Esophagus (tissue), 2 donors: ENCODE data around the gene PPP1R16B. TPM values are rescaled to one million over a fixed set of nuclear protein-coding genes. Genes with fewer than 3 reads are reported as not detected.

Experiments
- H3K27ac ChIP-seq, 2 donors: one replicate each; pipeline ENCODE4 v1.5.1; 2013; ENCODE audit warnings: low read depth in 2 of 2, mild to moderate bottlenecking in 2 of 2, inconsistent platforms in 1 of 2, low read length in 1 of 2, moderate library complexity in 1 of 2
- H3K27me3 ChIP-seq, 2 donors: one replicate each; pipeline ENCODE4 v1.6.1; 2013; ENCODE audit warnings: low read length in 2 of 2, control low read depth in 1 of 2, mild to moderate bottlenecking in 1 of 2; ENCODE audit not compliant: insufficient read depth in 2 of 2, control insufficient read depth in 1 of 2
- H3K36me3 ChIP-seq, 2 donors: one replicate each; pipeline ENCODE4 v1.6.1; 2013; ENCODE audit warnings: low read length in 1 of 2; ENCODE audit not compliant: control insufficient read depth in 2 of 2, insufficient read depth in 2 of 2
- H3K4me1 ChIP-seq, 2 donors: one replicate each; pipeline ENCODE4 v1.6.1; 2013; ENCODE audit warnings: low read length in 1 of 2; ENCODE audit not compliant: control insufficient read depth in 2 of 2, insufficient read depth in 2 of 2
- H3K4me3 ChIP-seq, 2 donors: one replicate each; pipeline ENCODE4 v1.5.1; 2013; ENCODE audit warnings: low read length in 2 of 2, mild to moderate bottlenecking in 2 of 2, low read depth in 1 of 2, moderate library complexity in 1 of 2
- H3K9me3 ChIP-seq, 2 donors: one replicate each; pipeline ENCODE4 v1.6.1; 2013; ENCODE audit warnings: mild to moderate bottlenecking in 2 of 2, low read depth in 1 of 2, low read length in 1 of 2, moderate library complexity in 1 of 2; ENCODE audit not compliant: control insufficient read depth in 2 of 2, insufficient read depth in 1 of 2
- WGBS, 2 donors: extraction: QIAGEN DNeasy Blood & Tissue Kit; methylation state at CpG; one replicate each; pipeline ENCODE4 v1.1.7; 2013; 5-methylcytosine and 5-hydroxymethylcytosine counted together
- polyA plus RNA-seq, 2 donors: library from polyadenylated mRNA; stranded (reverse); fragments of 200-250 nt; gene quantifications; one replicate each; pipeline ENCODE4 v1.2.3, GENCODE V29; 2013
- donor health status: healthy with polysubstance abuse.
- donor health status: Bipolar disorder and iron deficiency.

PPP1R16B gene
- polyA plus RNA-seq, 2 donors, result 1.0 to 1.5 TPM

DNA sequence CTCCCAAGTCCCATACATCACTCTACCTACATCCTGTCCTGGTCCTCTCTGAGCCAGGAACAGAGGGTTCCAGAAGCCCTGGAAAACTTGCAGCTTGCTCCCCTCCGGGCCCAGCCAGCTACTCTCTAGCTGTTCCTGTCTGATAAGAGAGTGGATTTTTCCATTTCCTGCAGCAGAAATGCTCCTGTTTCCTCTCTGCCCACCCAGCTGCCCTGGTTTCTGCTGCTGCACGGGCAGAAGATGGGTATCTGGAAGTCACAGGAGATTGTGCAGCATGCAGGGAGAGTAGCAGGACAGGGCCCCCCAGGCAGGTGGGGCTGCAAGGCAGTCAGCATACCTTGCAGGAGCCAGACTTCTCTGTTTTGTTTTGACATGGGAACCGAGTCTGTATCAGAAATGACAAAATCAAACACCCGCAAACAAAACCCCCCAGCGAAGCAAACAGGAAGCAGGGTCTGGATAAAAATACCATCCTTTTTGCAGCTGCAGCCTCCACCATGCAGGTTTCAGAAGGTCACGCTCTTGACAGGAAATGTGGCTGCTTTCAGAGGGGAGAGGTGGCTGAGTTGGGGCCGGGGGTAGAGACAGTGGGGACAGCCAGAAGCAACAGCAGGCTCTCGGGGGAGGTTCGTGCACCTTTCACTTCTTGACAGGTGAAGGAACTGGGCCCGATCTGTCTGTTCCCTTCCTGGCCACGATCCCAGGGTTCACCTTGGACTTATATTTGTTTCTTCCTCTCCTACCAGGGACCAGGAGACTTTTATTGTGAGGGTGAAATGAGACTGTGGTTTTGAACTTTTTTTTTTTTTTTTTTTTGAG, 69.9 kb downstream of the PPP1R16B start:
- H3K27me3 ChIP-seq, result peaks cover 0 to 2% of the 10 kb centered on the region in 2 donors
- H3K27ac ChIP-seq, result peak overlapping the region; percentile 34 to 55
- H3K4me1 ChIP-seq, result peaks cover 4 to 10% of the 10 kb centered on the region in 2 donors
- no peak overlapping the region for H3K4me3 ChIP-seq
- no peaks in the 10 kb centered on the region for H3K9me3 ChIP-seq
- H3K36me3 ChIP-seq, result no peaks in the 10 kb centered on the region
- 23 to 25% methylated on average over 11 of the region's 11 CpGs for WGBS, 2 donors

GRCh38 chr20:38877483-38877882, 72.0 kb downstream of the PPP1R16B start:
- H3K9me3 ChIP-seq, result no peaks in the 10 kb centered on the region
- H3K36me3 ChIP-seq, result no peaks in the 10 kb centered on the region
- no peaks in the 10 kb centered on the region for H3K27me3 ChIP-seq
- no peak overlapping the region for H3K27ac ChIP-seq
- 71 to 81% methylated on average over 6 of the region's 6 CpGs for WGBS, 2 donors
- H3K4me1 ChIP-seq, result peaks cover 0 to 6% of the 10 kb centered on the region in 2 donors
- H3K4me3 ChIP-seq, result no peak overlapping the region

DNA sequence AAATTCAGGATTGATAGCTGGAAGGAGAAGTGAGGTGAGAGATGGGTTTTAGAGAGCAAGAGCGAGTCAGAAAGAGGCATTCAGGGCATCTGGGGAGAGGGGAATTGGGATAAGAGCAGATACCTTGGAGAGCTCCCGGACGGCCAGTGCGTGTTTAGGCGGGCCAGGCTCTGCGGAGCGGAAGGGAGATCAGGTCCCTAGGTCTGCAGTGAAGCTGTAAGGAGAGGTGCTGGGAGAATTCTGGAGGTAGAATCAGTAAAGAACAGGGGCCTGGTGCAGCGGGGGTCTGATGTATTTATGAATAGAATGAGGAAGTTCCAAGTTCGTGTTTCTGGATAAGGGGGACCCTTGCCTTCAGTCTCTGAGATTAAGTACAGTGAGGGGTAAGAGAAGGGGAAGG, 73.4 kb downstream of the PPP1R16B start:
- H3K4me1 ChIP-seq, result peaks cover 0 to 11% of the 10 kb centered on the region in 2 donors
- H3K27me3 ChIP-seq, result no peaks in the 10 kb centered on the region
- no peaks in the 10 kb centered on the region for H3K36me3 ChIP-seq
- H3K4me3 ChIP-seq, result no peak overlapping the region
- no peak overlapping the region for H3K27ac ChIP-seq
- no peaks in the 10 kb centered on the region for H3K9me3 ChIP-seq
- 29 to 32% methylated on average over 9 of the region's 9 CpGs for WGBS, 2 donors

DNA sequence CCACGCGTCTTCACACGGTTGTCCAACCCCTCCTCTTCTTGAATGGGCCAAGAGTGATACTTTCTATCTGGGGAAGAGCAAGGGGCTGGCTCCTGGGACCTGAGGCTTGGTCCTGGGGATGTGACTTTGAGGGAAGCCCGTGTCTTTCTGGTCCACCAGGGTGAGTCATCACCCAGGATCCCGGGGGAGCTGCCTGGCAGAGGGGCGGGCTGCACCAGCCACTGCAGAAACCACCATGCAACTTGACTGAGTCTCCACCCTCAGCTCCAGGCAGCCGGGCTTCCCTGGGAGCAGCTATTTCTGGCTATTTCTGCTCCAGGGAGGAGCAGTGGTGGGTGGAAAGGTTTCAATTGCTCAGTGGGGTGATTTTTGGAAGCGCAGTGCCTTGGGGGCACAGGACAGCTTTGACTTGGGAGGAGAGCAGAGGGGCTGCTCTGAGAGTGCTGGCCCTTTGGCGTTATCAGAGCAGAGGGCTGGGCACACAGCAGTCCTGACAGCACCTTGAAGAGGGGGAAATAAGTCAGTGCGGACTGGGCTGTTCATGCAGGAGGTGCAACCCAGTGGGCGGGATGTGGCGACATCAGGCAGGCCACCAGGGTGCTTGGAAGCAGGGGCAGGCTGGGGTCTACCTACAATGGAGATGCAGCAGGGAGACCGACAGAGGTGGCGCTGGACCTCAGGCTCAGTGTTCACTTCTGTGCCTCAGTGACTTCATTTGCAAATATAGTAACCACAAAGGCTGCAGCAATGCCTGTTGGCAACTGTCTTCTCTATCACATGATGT, 75.6 kb downstream of the PPP1R16B start:
- peaks cover 0 to 11% of the 10 kb centered on the region in 2 donors for H3K4me1 ChIP-seq
- no peak overlapping the region for H3K4me3 ChIP-seq
- 66 to 69% methylated on average over 14 of the region's 14 CpGs for WGBS, 2 donors
- no peaks in the 10 kb centered on the region for H3K9me3 ChIP-seq
- H3K27me3 ChIP-seq, result no peaks in the 10 kb centered on the region
- H3K36me3 ChIP-seq, result no peaks in the 10 kb centered on the region
- H3K27ac ChIP-seq, result no peak overlapping the region

DNA sequence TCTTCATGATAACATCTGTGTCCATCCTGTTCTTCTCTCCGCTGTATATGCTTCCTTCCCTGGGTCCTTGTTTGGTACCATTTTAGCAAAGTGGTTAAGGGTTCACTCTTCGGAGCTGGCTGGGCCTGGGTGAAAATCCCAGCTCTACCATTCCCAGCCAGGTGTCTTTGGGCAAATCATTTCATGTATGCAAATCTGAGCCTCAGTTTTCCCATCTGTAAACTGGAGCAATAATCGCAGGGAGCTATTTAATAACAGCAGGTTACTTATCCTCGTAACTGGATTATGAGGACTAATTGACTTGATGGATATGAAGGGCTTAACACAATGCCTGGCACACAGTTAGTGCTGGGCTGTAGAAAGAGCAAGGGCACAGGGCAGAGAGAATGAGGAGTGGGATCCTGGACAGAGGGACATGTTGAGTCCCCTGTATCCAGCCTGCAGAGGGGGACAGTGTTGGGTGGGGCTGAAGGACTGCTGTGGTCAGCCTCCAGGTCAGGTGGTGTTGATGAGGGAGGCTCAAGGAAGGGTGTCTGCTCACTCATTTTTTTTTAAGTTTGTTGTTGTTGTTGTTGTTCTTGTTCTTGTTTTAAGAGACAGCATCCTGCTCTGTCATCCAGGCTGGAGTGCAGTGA, 76.4 kb downstream of the PPP1R16B start:
- no peaks in the 10 kb centered on the region for H3K9me3 ChIP-seq
- no peak overlapping the region for H3K27ac ChIP-seq
- no peaks in the 10 kb centered on the region for H3K36me3 ChIP-seq
- H3K27me3 ChIP-seq, result no peaks in the 10 kb centered on the region
- H3K4me1 ChIP-seq, result peaks cover 0 to 11% of the 10 kb centered on the region in 2 donors
- 93 to 95% methylated on average over 4 of the region's 4 CpGs for WGBS, 2 donors
- no peak overlapping the region for H3K4me3 ChIP-seq

DNA sequence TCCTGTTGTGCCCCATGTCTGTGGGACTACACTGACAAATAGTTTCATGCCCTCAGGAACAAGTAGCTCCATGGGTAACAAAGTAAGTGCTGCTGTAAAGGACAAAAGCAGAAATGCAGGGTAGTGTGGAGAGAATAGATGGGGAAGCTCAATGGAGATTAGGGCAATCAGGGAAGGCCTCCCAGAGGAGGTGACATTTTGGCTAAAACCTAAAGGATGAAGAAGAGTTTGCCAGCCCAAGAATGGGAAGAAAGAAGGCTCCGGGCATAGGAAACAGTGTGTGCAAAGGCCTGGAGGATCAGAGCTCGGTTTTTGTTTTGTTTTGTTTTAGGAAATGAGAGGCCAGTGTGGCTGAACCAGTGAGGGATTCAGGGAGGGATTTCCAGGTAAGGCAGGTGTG, 77.1 kb downstream of the PPP1R16B start:
- 73 to 75% methylated on average over 2 of the region's 2 CpGs for WGBS, 2 donors

DNA sequence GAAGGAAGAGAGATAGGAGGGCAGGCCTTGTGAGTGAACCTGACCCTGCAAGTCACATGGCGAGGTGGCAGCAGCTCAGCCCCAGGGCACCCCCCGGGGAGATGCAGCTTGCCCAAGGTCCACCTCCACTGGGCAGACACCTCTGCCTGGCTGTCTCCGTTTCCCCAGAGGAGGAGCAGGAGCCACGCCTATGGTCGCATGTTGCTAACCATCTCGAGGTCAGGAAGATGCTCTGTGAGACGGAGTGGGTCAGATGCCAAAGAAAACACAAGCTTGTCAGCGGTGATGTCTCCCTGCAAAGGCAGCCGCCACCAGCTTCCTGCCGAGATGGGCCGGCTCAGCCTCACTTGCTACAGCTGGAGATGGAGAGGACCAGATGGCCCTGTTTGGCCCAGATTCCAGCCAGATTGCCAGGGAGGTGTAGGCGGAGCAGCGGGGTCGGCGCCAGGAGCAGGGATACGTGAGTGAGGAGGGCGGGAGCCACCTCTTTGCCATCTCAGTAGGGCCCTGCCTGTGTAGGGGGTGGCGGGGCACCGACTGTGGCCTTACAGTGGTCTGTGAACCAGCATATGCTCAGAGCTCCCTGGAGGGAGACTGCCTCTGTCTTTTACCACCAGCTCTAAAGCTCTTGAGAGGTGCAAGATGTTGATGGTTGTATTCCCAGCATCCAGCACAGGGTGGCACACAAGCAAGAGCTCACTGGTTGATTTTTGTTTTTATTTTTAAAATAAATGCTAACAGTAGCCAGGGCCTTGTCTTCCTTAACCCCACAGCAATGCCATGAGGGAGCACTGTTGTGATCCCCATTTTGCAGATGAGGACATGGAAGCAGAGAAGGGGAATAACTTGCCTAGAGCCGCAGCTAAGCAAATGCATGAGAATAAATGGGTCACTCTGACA, 77.8 kb downstream of the PPP1R16B start:
- H3K4me3 ChIP-seq, result no peak overlapping the region
- no peak overlapping the region for H3K27ac ChIP-seq
- peaks cover 0 to 11% of the 10 kb centered on the region in 2 donors for H3K4me1 ChIP-seq
- 34 to 37% methylated on average over 20 of the region's 20 CpGs for whole genome bisulfite sequencing, 2 donors
- no peaks in the 10 kb centered on the region for H3K27me3 ChIP-seq
- H3K9me3 ChIP-seq, result no peaks in the 10 kb centered on the region
- no peaks in the 10 kb centered on the region for H3K36me3 ChIP-seq

More for the DNA sequence above, 77.1 kb downstream of the PPP1R16B start:
- Histone ChIP-seq H3K4me1 (peaks cover 0 to 11% of the 10 kb centered on the region in 2 donors), H3K9me3 (no peaks in the 10 kb centered on the region), H3K4me3 (no peak overlapping the region), H3K27ac (no peak overlapping the region), H3K36me3 (no peaks in the 10 kb centered on the region), H3K27me3 (no peaks in the 10 kb centered on the region)

- Histone ChIP-seq H3K4me1 (peaks cover 0 to 11% of the 10 kb centered on the region in 2 donors), H3K36me3 (no peaks in the 10 kb centered on the region), H3K4me3 (no peak overlapping the region), H3K27me3 (no peaks in the 10 kb centered on the region), H3K9me3 (no peaks in the 10 kb centered on the region), H3K27ac (no peak overlapping the region)
- WGBS, 2 donors, result 91% methylated on average over 13 of the region's 13 CpGs
Measured at GRCh38 chr20:38883981-38884733, 78.7 kb downstream of the PPP1R16B start.
